ENCODE results near the gene RDH5.
"Not testable (repeated sequence)": the region's sequence is repeated elsewhere in the genome, so short reads cannot be mapped to it uniquely, and the experiment has no call there.

Gene RDH5

GRCh38 chr12:55748230-55748993 lies 28.2 kb downstream of the RDH5 start:
- DNase-seq: no peak

GRCh38 chr12:55755246-55755645 lies 35.1 kb downstream of the RDH5 start:
- DNase-seq: no peak

- no peak for DNase-seq
These were observed 37.5 kb downstream of the RDH5 start for GRCh38 chr12:55757701-55758100.

- DNase-seq: not testable (repeated sequence)
These were observed 38.4 kb downstream of the RDH5 start for GRCh38 chr12:55758575-55758974.

GRCh38 chr12:55760663-55761062 lies 40.5 kb downstream of the RDH5 start:
- no peak for DNase-seq

- DNase-seq: no peak
These were observed 42.5 kb downstream of the RDH5 start for GRCh38 chr12:55762646-55763045.

GRCh38 chr12:55765736-55766290 lies 45.6 kb downstream of the RDH5 start:
- no peak for DNase-seq

GRCh38 chr12:55767156-55767555 lies 47.0 kb downstream of the RDH5 start:
- DNase-seq: no peak

- DNase-seq: no peak
These were observed 51.5 kb downstream of the RDH5 start for GRCh38 chr12:55771736-55772135.
